Measurements from ENCODE around the gene MMD2.
"Not testable (repeated sequence)": the region's sequence is repeated elsewhere in the genome, so short reads cannot be mapped to it uniquely, and the experiment has no call there.

- not testable (repeated sequence) for TF ChIP-seq POLR2A (IDR thresholded peaks at IDR 0.05; ENCODE audit: low read length); GATA1 (IDR thresholded peaks at IDR 0.05; ENCODE audit: low read depth, low read length)
These were observed 13.5 kb upstream of the MMD2 start for GRCh38 chr7:4972446-4972845.

Data from erythroblast (primary cell).